Fibroblast of lung (primary cell): ENCODE data around the gene WNK1. TPM values are rescaled to one million over a fixed set of nuclear protein-coding genes. Genes with fewer than 3 reads are reported as not detected.

Source experiments
- DNase-seq, 2 donors: peaks; one replicate each; pipeline versions ENCODE4 v3.0.0 to v3.0.0-alpha.2; 2010; ENCODE audit warnings: low read depth in 2 of 2
- H2AFZ ChIP-seq: 2 replicates; pipeline ENCODE4 v1.5.1; 2012; ENCODE audit warnings: low read length, control low read depth, inconsistent platforms
- H3K27ac ChIP-seq: 2 replicates; pipeline ENCODE4 v1.5.1; 2011; ENCODE audit warnings: low read length, control low read depth; ENCODE audit not compliant: insufficient read depth
- H3K27me3 ChIP-seq: 2 replicates; pipeline ENCODE4 v1.5.1; 2011; ENCODE audit warnings: mild to moderate bottlenecking, low read length; ENCODE audit not compliant: control insufficient read depth, insufficient read depth
- H3K36me3 ChIP-seq: 2 replicates; pipeline ENCODE4 v1.5.1; 2011; ENCODE audit warnings: low read length; ENCODE audit not compliant: control insufficient read depth, insufficient read depth
- H3K4me1 ChIP-seq: 2 replicates; pipeline ENCODE4 v1.5.1; 2011; ENCODE audit warnings: low read length; ENCODE audit not compliant: control insufficient read depth, insufficient read depth; ENCODE audit errors: extremely low read depth
- H3K4me2 ChIP-seq: 2 replicates; pipeline ENCODE4 v1.5.1; 2011; ENCODE audit warnings: low read length, control low read depth; ENCODE audit not compliant: insufficient read depth; ENCODE audit errors: extremely low read depth
- H3K4me3 ChIP-seq, 4 experiments: fragments of 200-600 bp in 1 of 4; sonication (generic) in 1 of 4; replicated peaks in 1 of 4; 2 replicates each; pipeline ENCODE4 v1.5.1; 2011 to 2016; ENCODE audit warnings: low read length in 4 of 4, low read depth in 3 of 4, mild to moderate bottlenecking in 3 of 4, control low read depth in 2 of 4, inconsistent platforms in 1 of 4, mixed read lengths in 1 of 4; ENCODE audit not compliant: insufficient read depth in 1 of 4; ENCODE audit errors: control extremely low read depth in 1 of 4
- H3K79me2 ChIP-seq: 2 replicates; pipeline ENCODE4 v1.5.1; 2012; ENCODE audit warnings: mild to moderate bottlenecking, low read length, inconsistent platforms; ENCODE audit not compliant: control insufficient read depth, insufficient read depth
- H3K9ac ChIP-seq: 2 replicates; pipeline ENCODE4 v1.5.1; 2011; ENCODE audit warnings: mild to moderate bottlenecking, low read length, control low read depth; ENCODE audit not compliant: insufficient read depth
- H3K9me3 ChIP-seq: 2 replicates; pipeline ENCODE4 v1.5.1; 2012; ENCODE audit warnings: low read depth, low read length; ENCODE audit not compliant: control insufficient read depth, insufficient read depth
- H4K20me1 ChIP-seq: 2 replicates; pipeline ENCODE4 v1.5.1; 2011; ENCODE audit warnings: low read length; ENCODE audit not compliant: control insufficient read depth, insufficient read depth; ENCODE audit errors: extremely low read depth
- EZH2 ChIP-seq: IDR thresholded peaks from 2 replicates; pipeline ENCODE4 v1.5.1; 2012; ENCODE audit warnings: low read length, control low read depth, mild to moderate bottlenecking; ENCODE audit errors: missing control alignments
- polyA plus RNA-seq, 2 donors: library from polyadenylated mRNA; depleted of rRNA in 1 of 2; stranded (reverse) in 1 of 2; unstranded in 1 of 2; fragments of >200 nt; gene quantifications; 2 replicates each; pipeline ENCODE4 v1.2.1, GENCODE V29; 2011 to 2012; ENCODE audit warnings: missing spikeins in 1 of 2
- total RNA-seq: library from RNA; depleted of rRNA; stranded (reverse); fragments of >200 nt; gene quantifications from 2 replicates; pipeline ENCODE4 v1.2.1, GENCODE V29; 2014
- TF ChIP-seq, protein P1 (sequence below), 2 donors: IDR thresholded peaks in 1 of 2; conservative IDR thresholded peaks in 1 of 2; 1 replicate in 1 of 2; 2 replicates in 1 of 2; pipeline ENCODE4 v1.5.1; 2011 to 2012; ENCODE audit warnings: low read length in 2 of 2, control low read depth in 1 of 2, inconsistent platforms in 1 of 2, low read depth in 1 of 2, mild to moderate bottlenecking in 1 of 2

WNK1 gene
- total and polyA plus RNA-seq, 2 donors (not counting 1 experiment from before 2014, with no cell fraction given) = 38.5 to 130 TPM

DNA sequence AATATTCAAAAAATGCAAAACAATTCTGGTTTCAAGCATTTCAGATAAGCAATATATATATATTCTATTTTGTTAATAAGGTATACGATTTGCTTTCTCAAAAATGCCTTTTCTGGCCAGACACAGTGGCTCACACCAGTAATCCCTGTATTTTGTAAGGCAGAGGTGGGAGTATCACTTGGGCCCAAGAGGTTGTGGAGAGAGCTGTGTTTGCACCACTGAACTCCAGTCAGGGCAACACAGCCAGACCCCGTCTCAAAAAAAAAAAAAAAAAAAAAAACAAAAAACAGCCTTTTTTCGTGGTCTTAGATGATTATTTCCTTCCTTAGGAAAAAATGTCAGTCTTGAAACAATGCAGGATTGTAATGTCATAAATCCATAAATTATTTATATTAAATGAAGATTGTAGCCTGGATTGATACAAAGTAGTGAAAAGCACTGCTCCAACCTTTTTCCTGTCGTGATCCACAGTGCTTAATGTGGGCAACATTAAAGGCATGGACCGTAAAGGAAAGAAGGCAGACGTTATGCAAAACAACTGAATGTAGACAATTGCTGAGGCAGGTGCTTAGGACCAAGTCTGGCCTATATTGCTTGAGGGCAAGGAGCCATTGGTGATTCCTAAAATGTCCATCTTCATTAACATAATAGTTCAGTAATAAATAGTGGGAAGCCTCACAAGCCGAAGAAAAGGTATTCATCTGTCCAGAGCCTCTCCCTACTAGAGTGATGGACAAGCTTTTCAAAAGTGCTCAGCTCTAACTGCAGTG lies 160.3 kb downstream of the WNK1 start:
- peaks cover 9% of the 10 kb centered on the region for H3K36me3 ChIP-seq
- no peaks in the 10 kb centered on the region for H3K27me3 ChIP-seq
- H3K4me2 ChIP-seq = no peak overlapping the region
- no peak overlapping the region for H3K27ac ChIP-seq
- no peak overlapping the region for H3K4me3 ChIP-seq
- H3K9ac ChIP-seq = no peak overlapping the region
- no peak for DNase-seq
- H3K9me3 ChIP-seq = no peaks in the 10 kb centered on the region
- no peaks in the 10 kb centered on the region for H4K20me1 ChIP-seq
- H3K79me2 ChIP-seq = no peaks in the 10 kb centered on the region
- TF ChIP-seq, protein P1, sequence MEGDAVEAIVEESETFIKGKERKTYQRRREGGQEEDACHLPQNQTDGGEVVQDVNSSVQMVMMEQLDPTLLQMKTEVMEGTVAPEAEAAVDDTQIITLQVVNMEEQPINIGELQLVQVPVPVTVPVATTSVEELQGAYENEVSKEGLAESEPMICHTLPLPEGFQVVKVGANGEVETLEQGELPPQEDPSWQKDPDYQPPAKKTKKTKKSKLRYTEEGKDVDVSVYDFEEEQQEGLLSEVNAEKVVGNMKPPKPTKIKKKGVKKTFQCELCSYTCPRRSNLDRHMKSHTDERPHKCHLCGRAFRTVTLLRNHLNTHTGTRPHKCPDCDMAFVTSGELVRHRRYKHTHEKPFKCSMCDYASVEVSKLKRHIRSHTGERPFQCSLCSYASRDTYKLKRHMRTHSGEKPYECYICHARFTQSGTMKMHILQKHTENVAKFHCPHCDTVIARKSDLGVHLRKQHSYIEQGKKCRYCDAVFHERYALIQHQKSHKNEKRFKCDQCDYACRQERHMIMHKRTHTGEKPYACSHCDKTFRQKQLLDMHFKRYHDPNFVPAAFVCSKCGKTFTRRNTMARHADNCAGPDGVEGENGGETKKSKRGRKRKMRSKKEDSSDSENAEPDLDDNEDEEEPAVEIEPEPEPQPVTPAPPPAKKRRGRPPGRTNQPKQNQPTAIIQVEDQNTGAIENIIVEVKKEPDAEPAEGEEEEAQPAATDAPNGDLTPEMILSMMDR (conservative IDR thresholded peaks at IDR 0.05 in 1 of 2, IDR thresholded peaks at IDR 0.05 in 1 of 2; ENCODE audit: low read depth in 1 of 2, low read length in 2 of 2) = no peak
- no peak for TF ChIP-seq EZH2
- H2AFZ ChIP-seq = no peak overlapping the region
- H3K4me1 ChIP-seq = no peaks in the 10 kb centered on the region

DNA sequence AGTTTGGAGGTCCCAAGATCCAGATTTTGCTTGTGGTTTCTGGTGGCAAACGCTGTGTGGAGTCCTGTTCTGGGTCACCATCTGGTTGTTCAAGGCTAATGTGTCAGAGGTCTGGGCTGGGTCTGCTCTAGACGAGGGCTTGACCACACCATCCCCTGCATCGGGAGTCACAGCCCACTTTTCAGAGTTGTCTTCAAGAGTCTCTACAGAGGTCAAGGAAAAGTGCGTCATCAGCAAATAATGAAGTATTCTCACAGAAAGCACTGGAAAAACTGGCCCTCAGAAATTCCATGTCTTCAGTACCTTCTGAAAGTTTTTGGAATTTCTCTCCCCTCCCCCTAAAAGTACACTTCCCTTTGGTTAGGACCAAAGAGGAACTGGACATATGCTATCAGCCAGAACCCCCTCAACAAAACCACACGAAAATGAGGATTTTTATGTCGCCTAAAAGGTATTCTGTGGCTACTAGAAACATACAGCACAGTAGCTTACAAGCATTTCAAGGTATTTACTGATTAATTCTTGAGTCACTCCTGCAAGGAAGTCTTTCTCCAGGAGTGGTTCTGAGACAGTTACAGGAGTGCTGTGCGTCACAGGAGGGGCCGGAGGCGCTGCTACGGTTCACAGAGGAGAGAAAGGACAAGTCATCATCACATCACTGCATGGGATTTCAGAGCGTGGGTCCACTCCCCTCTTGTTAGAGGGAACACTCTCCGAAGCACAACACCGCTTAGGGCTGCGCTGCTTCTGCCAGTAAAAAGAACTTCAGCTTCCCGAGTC lies 161.7 kb downstream of the WNK1 start:
- Histone ChIP-seq H3K79me2 (no peaks in the 10 kb centered on the region), H4K20me1 (no peaks in the 10 kb centered on the region), H2AFZ (no peak overlapping the region), H3K4me2 (no peak overlapping the region), H3K27me3 (no peaks in the 10 kb centered on the region), H3K27ac (no peak overlapping the region), H3K9ac (no peak overlapping the region), H3K9me3 (no peaks in the 10 kb centered on the region), H3K4me3 (no peak overlapping the region), H3K4me1 (no peaks in the 10 kb centered on the region), H3K36me3 (peaks cover 8% of the 10 kb centered on the region)
- TF ChIP-seq, protein P1 (conservative IDR thresholded peaks at IDR 0.05 in 1 of 2, IDR thresholded peaks at IDR 0.05 in 1 of 2; ENCODE audit: low read depth in 1 of 2, low read length in 2 of 2) = no peak
- peak; percentile 31 to 96 for DNase-seq

DNA sequence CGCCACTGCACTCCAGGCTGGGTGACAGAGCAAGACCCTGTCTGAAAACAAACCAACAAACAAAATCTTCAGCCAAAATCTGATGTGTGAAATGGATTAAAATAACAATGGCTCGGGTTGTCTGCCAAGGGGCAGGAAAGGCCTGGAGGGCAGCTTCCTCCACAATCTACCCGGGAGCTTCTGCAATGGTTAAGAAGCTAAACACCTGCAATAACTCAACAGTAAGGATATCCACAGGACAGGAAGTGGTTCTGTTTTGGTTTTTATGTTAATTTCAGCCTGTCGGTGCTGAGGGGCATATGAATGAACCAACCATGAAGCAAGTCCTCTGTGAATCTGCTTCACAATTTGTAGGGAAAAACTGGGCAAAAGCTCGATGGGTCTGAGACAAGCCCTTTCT lies 162.7 kb downstream of the WNK1 start:
- Histone ChIP-seq H3K36me3 (peaks cover 6% of the 10 kb centered on the region), H3K4me1 (no peaks in the 10 kb centered on the region), H3K4me3 (no peak overlapping the region), H3K79me2 (no peaks in the 10 kb centered on the region), H4K20me1 (no peaks in the 10 kb centered on the region), H3K27me3 (no peaks in the 10 kb centered on the region), H3K27ac (no peak overlapping the region), H3K4me2 (no peak overlapping the region), H3K9ac (no peak overlapping the region), H3K9me3 (no peaks in the 10 kb centered on the region), H2AFZ (no peak overlapping the region)
- no peak for TF ChIP-seq EZH2
- DNase-seq = no peak
